Astrocyte (in vitro differentiated cells and primary cell): Measurements from ENCODE around the gene COL3A1.

Experiments
- CTCF ChIP-seq: IDR thresholded peaks from 2 replicates; pipeline ENCODE4 v1.5.1; 2011; ENCODE audit warnings: low read depth, mild to moderate bottlenecking, inconsistent platforms, low read length, moderate library complexity; ENCODE audit not compliant: insufficient read depth
- EZH2 ChIP-seq: IDR thresholded peaks from 2 replicates; pipeline ENCODE4 v1.6.1; 2012; ENCODE audit warnings: mild to moderate bottlenecking, low read length, inconsistent platforms; ENCODE audit not compliant: insufficient read depth

DNA sequence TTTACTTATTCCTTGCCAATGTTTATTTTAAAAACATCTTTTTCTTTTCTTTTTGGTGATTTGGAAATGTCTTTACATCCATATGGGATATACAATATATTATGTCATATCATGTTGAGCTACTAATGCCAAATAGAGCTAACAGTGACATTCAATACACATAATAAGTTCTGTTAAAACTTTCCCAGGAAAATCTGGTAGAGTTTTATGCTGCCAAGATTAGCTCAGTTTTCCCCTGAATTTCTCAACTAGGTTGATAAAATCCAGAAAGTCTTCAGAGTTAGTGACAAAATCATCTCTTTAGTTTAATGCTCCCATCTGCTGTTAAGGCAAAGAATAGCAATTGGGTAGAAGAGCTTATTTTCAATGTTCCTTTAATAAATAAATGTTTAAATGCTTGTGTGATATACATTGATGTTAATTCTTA is 9.9 kb downstream of the COL3A1 start:
- TF ChIP-seq CTCF, result peak; percentile 31
- TF ChIP-seq EZH2, result no peak
